GM18502 (cell line): ENCODE results near the gene ERCC6L.
"Not testable (repeated sequence)": the region's sequence is repeated elsewhere in the genome, so short reads cannot be mapped to it uniquely, and the experiment has no call there.

Experiments used
- ATAC-seq: cut with Tn5 transposase; IDR thresholded peaks from one replicate; pipeline ENCODE4 v1.9.1; 2021; ENCODE audit warnings: mild to moderate bottlenecking; ENCODE audit not compliant: unreplicated experiment, poor library complexity

The ERCC6L gene

DNA sequence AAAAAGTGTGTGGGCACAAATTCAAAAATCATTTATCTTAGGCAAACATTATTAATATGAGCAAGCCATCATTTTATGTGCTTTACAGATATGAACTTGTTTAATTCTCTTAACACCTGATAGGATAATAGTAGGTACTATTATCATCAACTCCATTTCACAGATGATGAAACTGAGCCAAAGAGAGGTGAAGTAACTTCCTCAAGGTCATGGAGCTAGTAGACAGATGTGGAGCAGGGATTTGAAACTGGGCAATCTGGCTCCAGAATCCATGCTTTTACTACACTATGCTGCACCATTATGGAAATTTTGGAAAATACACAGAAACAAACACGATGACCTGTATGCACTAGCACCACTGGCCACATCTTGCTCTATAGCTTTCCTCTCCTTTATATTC, 58.3 kb downstream of the ERCC6L start:
- no peak for ATAC-seq

- ATAC-seq, result no peak
Observed at GRCh38 chrX:72176981-72177380, 61.8 kb downstream of the ERCC6L start.

GRCh38 chrX:72176289-72176688, 62.5 kb downstream of the ERCC6L start:
- ATAC-seq, result not testable (repeated sequence)

GRCh38 chrX:72169008-72169728, 69.7 kb downstream of the ERCC6L start:
- no peak for ATAC-seq

DNA sequence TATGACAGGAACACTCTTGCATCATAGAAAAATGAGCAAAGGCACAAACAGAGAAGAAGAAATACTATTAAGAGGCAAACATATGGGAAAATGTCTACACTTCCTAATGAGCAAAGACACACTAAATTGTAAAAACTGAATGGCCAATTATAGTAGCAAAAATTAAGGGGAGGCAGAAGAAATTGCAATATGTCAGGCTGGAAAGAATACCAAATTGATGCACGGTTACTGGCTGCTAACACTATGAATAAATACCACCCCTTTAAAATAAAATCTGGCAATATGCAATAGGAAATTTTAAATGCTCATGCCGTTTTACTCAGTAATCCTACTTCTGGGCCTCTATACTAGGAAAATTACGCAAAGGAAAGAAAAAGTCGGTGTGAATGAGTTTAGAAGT, 73.3 kb downstream of the ERCC6L start:
- ATAC-seq, result no peak

GRCh38 chrX:72159769-72160168, 79.1 kb downstream of the ERCC6L start:
- no peak for ATAC-seq

DNA sequence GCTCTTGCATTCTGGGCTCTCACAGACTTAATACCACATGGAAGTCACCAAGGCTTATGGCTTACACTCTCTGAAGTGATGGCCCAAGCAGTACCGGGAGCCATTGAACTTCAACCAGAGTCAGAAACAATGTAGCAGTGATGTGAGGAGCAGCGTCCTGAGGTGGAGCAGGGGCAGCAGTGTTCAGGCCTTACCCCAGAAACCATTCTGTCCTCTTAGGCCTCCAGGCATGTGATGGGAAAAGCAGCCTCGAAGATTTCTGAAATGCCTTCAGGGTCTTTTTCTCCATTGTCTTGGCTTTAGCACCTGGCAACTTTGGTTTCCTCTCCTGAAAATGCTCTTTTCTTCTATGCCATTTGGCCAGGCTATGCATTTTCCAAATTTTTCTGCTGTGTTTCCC, 80.1 kb downstream of the ERCC6L start:
- no peak for ATAC-seq
